H1 (cell line): ENCODE results near the gene HMGB4. TPM values are rescaled to one million over a fixed set of nuclear protein-coding genes. Genes with fewer than 3 reads are reported as not detected.

ENCODE experiments used
- CTCF ChIA-PET: fragments of 300-600 bp; sonication (Branson Sonifier 250); formaldehyde crosslinking; loops from one replicate; lab custom pipeline; 2021; ENCODE audit not compliant: partially characterized antibody; lab: Charles Lee
- POLR2A ChIA-PET: fragments of 300-600 bp; sonication (Branson Sonifier 250); formaldehyde crosslinking; loops from one replicate; lab custom pipeline; 2021; ENCODE audit warnings: inconsistent platforms; ENCODE audit not compliant: partially characterized antibody; lab: Charles Lee
- DNase-seq, 2 experiments: peaks; one replicate each; pipeline versions ENCODE4 v3.0.0 to v3.0.0-alpha.2; 2010 to 2022; ENCODE audit warnings: low spot score in 2 of 2, low read depth in 1 of 2, mixed read lengths in 1 of 2
- FAIRE-seq: peaks from 2 replicates; lab custom pipeline; 2011; peaks lifted over from hg19 to GRCh38; lab: Jason Lieb, UNC
- H2AFZ ChIP-seq: 2 replicates; pipeline ENCODE4 v1.8.1; 2012; ENCODE audit warnings: low read length, inconsistent platforms
- H2AK5ac ChIP-seq: 2 replicates; pipeline ENCODE4 v1.6.1; 2013; ENCODE audit warnings: low read depth, low read length
- H2BK120ac ChIP-seq: replicated peaks from 2 replicates; pipeline ENCODE3; 2013; ENCODE audit warnings: low read depth, low read length, inconsistent platforms
- H2BK12ac ChIP-seq: 2 replicates; pipeline ENCODE4 v1.6.1; 2013; ENCODE audit warnings: low read depth, low read length
- H2BK15ac ChIP-seq: 2 replicates; pipeline ENCODE4 v1.6.1; 2013; ENCODE audit warnings: low read length
- H2BK20ac ChIP-seq: 2 replicates; pipeline ENCODE4 v1.6.1; 2013; ENCODE audit warnings: low read length
- H2BK5ac ChIP-seq: 2 replicates; pipeline ENCODE4 v1.6.1; 2013; ENCODE audit warnings: low read depth, low read length
- H3K14ac ChIP-seq: 2 replicates; pipeline ENCODE4 v1.6.1; 2013; ENCODE audit warnings: inconsistent platforms; ENCODE audit not compliant: insufficient read length
- H3K18ac ChIP-seq: 2 replicates; pipeline ENCODE4 v1.6.1; 2013; ENCODE audit warnings: low read length; ENCODE audit errors: extremely low read depth
- H3K23ac ChIP-seq: 2 replicates; pipeline ENCODE4 v1.6.1; 2013; ENCODE audit warnings: inconsistent platforms; ENCODE audit not compliant: insufficient read length
- H3K23me2 ChIP-seq: 2 replicates; pipeline ENCODE4 v1.6.1; 2013; ENCODE audit warnings: low read depth, low read length
- H3K27ac ChIP-seq: 2 replicates; pipeline ENCODE4 v1.6.1; 2011; ENCODE audit warnings: low read depth, low read length, inconsistent platforms
- H3K27me3 ChIP-seq, 4 experiments: replicated peaks in 1 of 4; 1 replicate in 1 of 4; 2 replicates in 3 of 4; pipeline versions ENCODE4 v1.6.1 to v1.8.1; 2011 to 2013; ENCODE audit warnings: low read length in 3 of 4, mild to moderate bottlenecking in 3 of 4, inconsistent platforms in 2 of 4, mixed read lengths in 2 of 4, moderate library complexity in 1 of 4; ENCODE audit not compliant: control insufficient read depth in 3 of 4, insufficient read depth in 3 of 4; ENCODE audit errors: extremely low read depth in 1 of 4
- H3K36me3 ChIP-seq, 4 experiments: 2 replicates each; pipeline versions ENCODE4 v1.6.1 to v1.8.1; 2011 to 2013; ENCODE audit warnings: mild to moderate bottlenecking in 4 of 4, low read length in 3 of 4, moderate library complexity in 2 of 4, control low read depth in 1 of 4, inconsistent platforms in 1 of 4; ENCODE audit not compliant: insufficient read depth in 4 of 4, control insufficient read depth in 2 of 4
- H3K4ac ChIP-seq: replicated peaks from 2 replicates; pipeline ENCODE3; 2013; ENCODE audit warnings: low read length, low read depth, mixed read lengths, inconsistent platforms; ENCODE audit not compliant: insufficient read length
- H3K4me1 ChIP-seq, 4 experiments: replicated peaks in 1 of 4; 1 replicate in 1 of 4; 2 replicates in 3 of 4; pipeline versions ENCODE4 v1.6.1 to v1.8.1; 2011 to 2013; ENCODE audit warnings: low read length in 3 of 4, inconsistent platforms in 2 of 4, mixed read lengths in 1 of 4; ENCODE audit not compliant: insufficient read depth in 4 of 4, control insufficient read depth in 3 of 4
- H3K4me2 ChIP-seq, 2 experiments: 2 replicates each; pipeline versions ENCODE4 v1.6.1 to v1.8.1; 2011 to 2013; ENCODE audit warnings: low read depth in 2 of 2, low read length in 2 of 2, control low read depth in 1 of 2, inconsistent platforms in 1 of 2, mild to moderate bottlenecking in 1 of 2; ENCODE audit not compliant: insufficient read depth in 1 of 2
- H3K4me3 ChIP-seq, 4 experiments: fragments of 200-600, 300-600 bp in 1 of 4; sonication (generic), shearing (Covaris generic), sonication (Bioruptor Twin) in 1 of 4; 2 replicates each; pipeline versions ENCODE4 v1.5.1 to v1.8.1; 2011 to 2016; ENCODE audit warnings: low read length in 4 of 4, low read depth in 3 of 4, control low read depth in 2 of 4, inconsistent platforms in 2 of 4, mild to moderate bottlenecking in 2 of 4, mixed read lengths in 1 of 4, moderate library complexity in 1 of 4; ENCODE audit not compliant: insufficient read depth in 2 of 4; ENCODE audit errors: extremely low read depth in 1 of 4
- H3K56ac ChIP-seq: replicated peaks from 2 replicates; pipeline ENCODE3; 2013; ENCODE audit warnings: low read depth, mild to moderate bottlenecking, mixed read lengths, low read length, inconsistent platforms; ENCODE audit not compliant: insufficient read length
- H3K79me1 ChIP-seq: 2 replicates; pipeline ENCODE4 v1.6.1; 2013; ENCODE audit warnings: low read depth, low read length, control low read depth
- H3K79me2 ChIP-seq, 2 experiments: 2 replicates each; pipeline versions ENCODE4 v1.6.1 to v1.8.1; 2012 to 2013; ENCODE audit warnings: low read length in 2 of 2, mild to moderate bottlenecking in 2 of 2, inconsistent platforms in 1 of 2; ENCODE audit not compliant: insufficient read depth in 2 of 2, control insufficient read depth in 1 of 2
- H3K9ac ChIP-seq, 4 experiments: replicated peaks in 1 of 4; 1 replicate in 1 of 4; 2 replicates in 3 of 4; pipeline versions ENCODE4 v1.6.1 to v1.8.1; 2011 to 2013; ENCODE audit warnings: low read depth in 3 of 4, low read length in 3 of 4, control low read depth in 2 of 4, mild to moderate bottlenecking in 2 of 4, moderate library complexity in 2 of 4, inconsistent platforms in 1 of 4; ENCODE audit errors: extremely low read depth in 1 of 4
- H3K9me3 ChIP-seq, 2 experiments: 2 replicates each; pipeline versions ENCODE4 v1.6.1 to v1.8.1; 2012 to 2013; ENCODE audit warnings: mild to moderate bottlenecking in 2 of 2, moderate library complexity in 2 of 2, control low read depth in 1 of 2, inconsistent platforms in 1 of 2, low read depth in 1 of 2, low read length in 1 of 2, mixed read lengths in 1 of 2; ENCODE audit not compliant: insufficient read depth in 2 of 2
- H4K20me1 ChIP-seq, 2 experiments: replicated peaks in 1 of 2; 2 replicates each; pipeline versions ENCODE3 to v1.8.1; 2011 to 2013; ENCODE audit warnings: inconsistent platforms in 2 of 2, low read length in 2 of 2, mild to moderate bottlenecking in 1 of 2; ENCODE audit not compliant: insufficient read depth in 2 of 2, control insufficient read depth in 1 of 2
- H4K5ac ChIP-seq: 2 replicates; pipeline ENCODE4 v1.6.1; 2013; ENCODE audit warnings: low read length, low read depth, mixed read lengths, inconsistent platforms; ENCODE audit not compliant: insufficient read length
- H4K8ac ChIP-seq: 2 replicates; pipeline ENCODE4 v1.8.0; 2013; ENCODE audit warnings: mild to moderate bottlenecking, moderate library complexity, low read length, inconsistent platforms; ENCODE audit not compliant: insufficient read depth; ENCODE audit errors: extremely low read depth
- H4K91ac ChIP-seq: replicated peaks from 2 replicates; pipeline ENCODE3; 2013; ENCODE audit warnings: low read length, mixed read lengths, inconsistent platforms; ENCODE audit not compliant: insufficient read length
- KDM1A ChIP-seq: fragments of 200-600, 300-600 bp; sonication (generic); IDR thresholded peaks from 2 replicates; pipeline ENCODE4 v1.7.1; 2016; ENCODE audit warnings: mild to moderate bottlenecking, low read length, borderline replicate concordance
- POU5F1 ChIP-seq: IDR thresholded peaks from 2 replicates; pipeline ENCODE4 v1.6.1; 2011; ENCODE audit warnings: low read depth, mild to moderate bottlenecking, low read length, moderate library complexity
- TBP ChIP-seq: IDR thresholded peaks from 2 replicates; pipeline ENCODE4 v1.6.1; 2011; ENCODE audit warnings: low read depth, low read length, improper control_type of control experiment
- WGBS, 2 experiments: shearing (Covaris generic) in 1 of 2; methylation state at CpG; one replicate each; pipeline versions ENCODE4 v1.1.6 to v1.1.7; 2013 to 2015; ENCODE audit warnings: low lambda C conversion rate in 2 of 2, mixed read lengths in 2 of 2, inconsistent platforms in 1 of 2, low coverage in 1 of 2, missing lambda C conversion rate in 1 of 2; ENCODE audit not compliant: insufficient replicate concordance in 2 of 2, insufficient coverage in 1 of 2, insufficient read length in 1 of 2; ENCODE audit errors: extremely low coverage in 1 of 2, missing lambda C conversion rate in 1 of 2; 5-methylcytosine and 5-hydroxymethylcytosine counted together
- polyA plus RNA-seq, 7 experiments: library from polyadenylated mRNA; depleted of rRNA in 3 of 7; stranded (reverse) in 5 of 7; unstranded in 2 of 7; fragments of >200 nt in 5 of 7; fragments of 200-250 nt in 2 of 7; gene quantifications; 1 replicate in 5 of 7; 2 replicates in 1 of 7; 4 replicates in 1 of 7; pipeline versions ENCODE4 v1.2.1 to v1.2.3, GENCODE V29; 2011 to 2013; ENCODE audit warnings: missing spikeins in 2 of 7, mixed read lengths in 2 of 7
- total RNA-seq: library from RNA; stranded (reverse); fragmentation: NEBNext Ultra II Directional; extraction: Animal tissue kit (Norgen Biotek cat#: 25700); gene quantifications from 2 replicates; pipeline ENCODE4 v1.2.1, GENCODE V29; 2021
- TF ChIP-seq, protein P1 (sequence below): IDR thresholded peaks from 2 replicates; pipeline ENCODE4 v1.6.1; 2012; ENCODE audit warnings: inconsistent platforms

The HMGB4 gene
- total and polyA plus RNA-seq, 2 of the 8 experiments (the other 6 are each of a cell fraction or from before 2014, with no cell fraction given), result not detected

DNA sequence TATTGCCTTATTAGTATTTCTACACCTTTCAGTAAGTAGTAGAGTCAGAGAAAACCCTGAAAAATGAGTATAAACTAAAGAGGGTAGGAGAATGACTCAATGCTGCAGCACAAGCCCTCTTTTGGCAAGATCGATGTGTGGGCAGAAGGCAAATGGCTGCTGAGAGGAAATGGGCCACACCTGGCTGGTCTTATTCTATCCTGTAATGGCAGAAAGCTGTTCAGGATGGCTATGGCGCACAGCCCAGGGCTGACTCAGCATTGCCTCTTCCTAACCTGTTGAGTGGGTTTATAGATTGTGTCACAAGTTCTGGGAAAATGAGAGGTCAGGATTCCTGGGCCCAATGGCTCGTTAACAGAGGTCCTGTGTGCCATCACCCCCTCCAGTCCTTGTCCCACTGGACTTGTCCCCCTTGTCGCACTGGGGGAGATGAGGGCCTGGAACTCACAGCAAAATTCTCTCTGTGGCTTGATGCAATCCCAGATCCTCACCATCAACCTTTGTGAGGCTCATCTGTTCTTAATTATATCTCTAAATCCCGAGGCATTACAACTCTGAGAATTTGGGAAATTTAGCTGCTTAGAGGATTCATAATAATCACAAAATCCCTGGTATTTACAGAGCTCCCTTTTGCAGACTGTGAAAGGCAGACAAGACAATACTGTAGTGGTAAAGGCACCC, 13.2 kb downstream of the HMGB4 start:
- H2BK120ac ChIP-seq, result no peak overlapping the region
- H2BK20ac ChIP-seq, result no peak overlapping the region
- no peaks in the 10 kb centered on the region; the same call in 1 of the 2 replicates for H3K79me1 ChIP-seq
- H2BK5ac ChIP-seq, result no peak overlapping the region
- no peak for DNase-seq
- no peak overlapping the region for H3K4me3 ChIP-seq
- H2BK15ac ChIP-seq, result no peak overlapping the region
- no peak overlapping the region for H3K14ac ChIP-seq
- no peaks in the 10 kb centered on the region for H3K23me2 ChIP-seq
- FAIRE-seq, result no peak
- no peak overlapping the region for H3K27ac ChIP-seq
- CTCF ChIA-PET, result interaction anchor here (0.9 to 3.5 kb wide), 4 partner anchors 8 to 236 kb away, joined by 4 to 9 read pairs (median 6); no protein-coding TSS in a partner anchor
- H3K18ac ChIP-seq, result no peak overlapping the region
- TF ChIP-seq POU5F1 (no peak), KDM1A (no peak), TBP (no peak)
- TF ChIP-seq, protein P1, sequence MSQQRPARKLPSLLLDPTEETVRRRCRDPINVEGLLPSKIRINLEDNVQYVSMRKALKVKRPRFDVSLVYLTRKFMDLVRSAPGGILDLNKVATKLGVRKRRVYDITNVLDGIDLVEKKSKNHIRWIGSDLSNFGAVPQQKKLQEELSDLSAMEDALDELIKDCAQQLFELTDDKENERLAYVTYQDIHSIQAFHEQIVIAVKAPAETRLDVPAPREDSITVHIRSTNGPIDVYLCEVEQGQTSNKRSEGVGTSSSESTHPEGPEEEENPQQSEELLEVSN, result no peak
- H4K20me1 ChIP-seq, result no peaks in the 10 kb centered on the region
- no peak overlapping the region for H2BK12ac ChIP-seq
- no peak overlapping the region for H2AFZ ChIP-seq
- no peak overlapping the region for H4K91ac ChIP-seq
- no peaks in the 10 kb centered on the region; a peak in 1 of 7 replicates for H3K4me1 ChIP-seq
- no peak overlapping the region for H3K56ac ChIP-seq
- no peak overlapping the region for H3K4ac ChIP-seq
- POLR2A ChIA-PET, result interaction anchor here (0.7 to 1.6 kb wide), 2 partner anchors 8 to 9 kb away, joined by 3 read pairs; no protein-coding TSS in a partner anchor
- H3K36me3 ChIP-seq, result no peaks in the 10 kb centered on the region; a peak in 1 of 8 replicates
- no peaks in the 10 kb centered on the region for H3K9me3 ChIP-seq
- H4K5ac ChIP-seq, result no peak overlapping the region
- H3K27me3 ChIP-seq, result no peaks in the 10 kb centered on the region
- H2AK5ac ChIP-seq, result no peak overlapping the region
- H3K9ac ChIP-seq, result no peak overlapping the region
- no peak overlapping the region for H3K4me2 ChIP-seq
- WGBS, 2 experiments, result 93% methylated on average over 5 of the region's 5 CpGs; no CpG with 5 or more reads in 1 of the 2 experiments
- no peak overlapping the region for H3K23ac ChIP-seq
- no peaks in the 10 kb centered on the region for H3K79me2 ChIP-seq
- H4K8ac ChIP-seq, result no peak overlapping the region; the same call in 1 of the 2 replicates
